Hematopoietic multipotent progenitor cell treated with erythropoietin and hydrocortisone succinate and interleukin-3 and kit ligand, for 8 days (in vitro differentiated cells): ENCODE data around the gene MAFG.
A peak's percentile ranks its signal among the peaks of the same experiment; 100 is the strongest.

Experiments
- DNase-seq: peaks from one replicate; pipeline ENCODE4 v3.0.0-alpha.2; 2015

MAFG gene

GRCh38 chr17:81927653-81928543 lies at the start of gene MAFG:
TSS of gene MAFG (minus strand) at chr17:81927735. CDS start at chr17:81923185, 4,550 bp downstream.
- peak; percentile 95 for DNase-seq

GRCh38 chr17:81976332-81977210 lies 49.0 kb upstream of the MAFG start:
- DNase-seq: peak; percentile 29

- no peak for DNase-seq
These were observed 45.9 kb upstream of the MAFG start for GRCh38 chr17:81973432-81973831.

DNA sequence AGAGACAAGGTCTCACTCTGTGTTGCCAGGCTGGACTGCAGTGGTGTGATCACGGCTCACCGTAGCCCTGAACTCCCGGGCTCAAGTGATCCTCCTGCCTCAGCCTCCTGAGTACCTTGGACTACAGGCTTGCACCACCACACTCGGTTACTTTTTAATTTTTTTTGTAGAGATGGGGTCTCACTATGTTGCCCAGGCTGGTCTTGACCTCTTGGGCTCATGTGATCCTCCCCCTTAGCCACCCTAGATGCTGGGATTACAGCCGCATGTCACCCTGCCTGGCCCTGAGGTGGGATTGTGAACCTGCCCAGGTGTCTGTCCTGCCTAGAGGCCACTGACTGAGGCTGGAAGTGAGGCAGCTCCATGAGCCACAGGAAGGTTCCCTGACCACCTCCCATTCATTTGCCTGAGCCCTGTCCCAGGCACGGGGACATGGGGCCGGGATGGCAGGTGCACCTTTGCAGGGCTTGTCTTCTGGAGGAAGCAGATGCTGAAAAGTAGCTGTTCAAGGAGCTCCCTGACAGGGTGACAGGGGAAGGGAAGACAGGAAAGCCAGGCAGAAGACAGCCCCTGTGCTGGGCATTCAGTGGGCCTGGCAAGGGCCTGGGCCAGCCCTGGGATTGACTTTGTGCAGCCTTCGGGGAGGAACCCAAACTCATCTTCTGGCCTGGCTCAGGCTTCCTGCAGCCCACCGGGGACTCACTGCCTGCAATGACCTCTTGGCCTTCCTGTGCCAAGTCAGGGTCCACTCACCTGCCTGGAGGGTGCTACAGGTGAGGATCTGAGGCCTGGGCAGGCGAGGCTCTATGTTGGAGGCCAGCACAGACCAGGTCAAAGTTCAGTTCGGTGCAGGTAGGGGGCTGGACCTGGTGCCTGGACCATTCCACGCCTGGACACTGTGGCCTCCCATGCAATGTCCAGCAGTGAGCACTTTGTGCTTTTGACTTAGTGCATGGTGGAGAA lies 41.6 kb upstream of the MAFG start:
- no peak for DNase-seq

- DNase-seq: no peak
These were observed 40.8 kb upstream of the MAFG start for GRCh38 chr17:81968396-81968745.

- DNase-seq: peak; percentile 88
These were observed 40.2 kb upstream of the MAFG start for GRCh38 chr17:81967533-81968395.

DNA sequence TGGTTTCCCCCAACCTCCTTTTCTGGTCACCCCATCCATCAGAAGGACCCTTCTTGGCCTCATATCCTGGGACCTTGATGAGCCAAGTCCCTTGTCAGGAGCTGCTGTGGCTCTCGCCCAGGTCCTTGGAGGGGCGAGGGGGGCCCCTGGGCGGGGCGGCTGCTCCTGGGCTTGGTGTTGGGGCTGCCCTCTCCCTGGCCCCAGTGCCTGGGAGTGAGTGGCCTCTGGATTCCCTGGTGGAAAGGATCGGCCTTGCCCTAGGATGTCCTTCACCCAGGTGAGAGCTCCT lies 39.7 kb upstream of the MAFG start:
- DNase-seq: no peak

GRCh38 chr17:81966343-81967243 lies 39.1 kb upstream of the MAFG start:
- no peak for DNase-seq

DNA sequence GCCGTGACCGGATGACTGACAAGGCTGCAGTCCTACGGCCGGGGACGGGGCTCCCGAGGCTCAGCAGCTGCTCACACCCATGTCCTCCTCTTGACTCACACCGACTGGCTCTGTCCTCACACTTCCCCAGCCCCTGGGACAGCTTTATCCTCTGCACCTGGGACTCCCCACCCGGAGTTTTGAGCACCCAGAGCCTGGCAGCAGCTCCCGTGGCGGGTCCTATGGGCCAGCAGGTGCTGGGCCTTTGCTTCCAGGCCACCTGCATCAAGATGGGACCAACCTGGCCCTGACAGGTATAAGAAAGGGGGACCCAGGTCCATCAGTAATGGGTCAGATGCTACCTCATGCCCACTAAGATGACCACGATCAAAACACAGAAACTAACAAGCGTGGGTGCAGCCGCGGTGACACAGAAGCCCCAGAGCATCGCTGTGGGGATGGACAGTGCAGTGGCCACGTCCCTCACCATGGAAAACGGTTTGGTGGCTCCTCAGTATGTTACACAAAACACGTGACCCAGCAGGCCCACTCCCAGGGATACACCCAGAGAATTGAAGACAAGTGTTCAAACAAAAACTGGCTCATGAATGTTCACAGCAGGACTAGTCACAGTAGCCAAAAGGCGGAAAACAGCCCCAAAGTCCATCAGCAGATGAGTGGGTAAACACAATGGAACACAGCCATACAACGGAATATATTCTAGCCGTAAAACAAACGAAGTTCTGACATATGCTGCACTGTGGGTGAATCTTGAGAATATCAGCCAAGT lies 36.7 kb upstream of the MAFG start:
- no peak for DNase-seq

- no peak for DNase-seq
These were observed 35.2 kb upstream of the MAFG start for GRCh38 chr17:81962499-81963441.

DNA sequence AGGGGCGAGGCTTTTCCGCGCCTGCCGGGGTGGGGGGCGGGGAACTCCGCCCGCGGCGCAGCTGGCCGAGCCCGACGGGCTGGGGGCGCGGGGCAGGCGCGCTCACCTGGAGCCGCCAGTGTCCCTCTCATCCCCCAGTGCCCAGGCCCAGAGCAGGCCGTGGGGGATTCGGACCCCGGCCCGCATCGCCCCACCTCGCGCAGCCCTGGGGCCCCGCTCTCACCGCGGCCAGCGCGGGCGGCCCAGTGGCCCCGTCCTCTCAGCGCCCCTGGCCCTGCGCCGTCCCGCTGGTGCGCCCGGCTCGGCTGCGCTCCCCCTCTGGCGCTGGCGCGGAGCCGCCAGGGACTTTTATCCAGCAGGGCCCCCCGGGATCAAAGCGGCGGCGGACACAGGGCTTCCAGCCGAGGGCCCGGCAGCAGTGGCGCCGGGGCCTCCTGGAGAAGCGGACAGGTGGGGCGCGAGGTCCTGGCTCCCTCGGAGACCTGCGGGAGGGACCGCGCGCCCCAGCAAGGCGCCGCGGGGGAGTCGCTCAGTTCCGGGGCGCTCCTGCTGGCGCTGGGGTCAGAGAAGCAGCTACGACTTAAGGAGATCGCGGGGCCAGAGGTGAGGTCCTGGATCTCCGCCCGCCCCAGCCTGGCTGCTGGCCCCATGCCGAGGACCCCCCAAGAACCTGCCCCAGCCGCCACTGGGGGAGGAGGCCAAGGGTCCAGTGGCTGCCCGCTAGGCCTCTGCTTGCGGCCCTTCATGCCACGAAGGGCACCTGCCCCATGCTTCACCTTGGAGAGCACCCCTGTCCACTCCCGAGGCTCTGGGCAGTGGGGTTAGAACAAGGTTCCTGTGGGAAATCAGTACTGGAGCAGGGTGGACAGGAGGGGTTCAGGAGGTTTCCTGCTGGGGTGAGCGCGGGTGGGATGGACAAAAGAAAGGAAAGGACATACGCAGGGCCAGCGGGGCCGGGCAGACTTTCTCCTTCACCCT lies 34.3 kb upstream of the MAFG start:
- no peak for DNase-seq

DNA sequence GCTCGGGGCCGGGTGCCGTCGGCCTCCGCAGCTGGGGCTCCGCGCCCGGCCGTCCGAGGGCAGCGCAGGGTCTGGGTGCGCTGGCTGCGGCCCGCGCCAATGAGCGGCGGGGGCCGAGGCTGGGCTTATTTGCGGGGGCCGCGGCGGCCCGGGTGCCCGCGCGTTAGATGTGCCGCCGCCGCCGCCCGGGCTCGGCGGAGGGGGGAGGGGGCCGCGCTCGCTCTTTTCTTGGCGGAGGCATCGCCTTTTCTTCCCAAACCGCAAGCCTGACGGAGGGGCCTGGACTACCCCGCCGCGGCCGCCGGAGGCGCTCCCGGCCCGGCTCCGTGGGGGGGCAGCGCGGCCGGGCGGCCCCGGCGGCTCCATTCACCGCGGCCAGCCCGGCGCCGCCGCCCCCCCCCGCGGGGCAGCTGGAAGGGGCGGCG lies 33.6 kb upstream of the MAFG start, which contains the start of gene NOTUM:
Gene NOTUM (minus strand): TSS at position 101 of the 425 bp plus-strand sequence. CDS start 278 bp downstream, outside the sequence.
- peak; percentile 32 for DNase-seq

DNA sequence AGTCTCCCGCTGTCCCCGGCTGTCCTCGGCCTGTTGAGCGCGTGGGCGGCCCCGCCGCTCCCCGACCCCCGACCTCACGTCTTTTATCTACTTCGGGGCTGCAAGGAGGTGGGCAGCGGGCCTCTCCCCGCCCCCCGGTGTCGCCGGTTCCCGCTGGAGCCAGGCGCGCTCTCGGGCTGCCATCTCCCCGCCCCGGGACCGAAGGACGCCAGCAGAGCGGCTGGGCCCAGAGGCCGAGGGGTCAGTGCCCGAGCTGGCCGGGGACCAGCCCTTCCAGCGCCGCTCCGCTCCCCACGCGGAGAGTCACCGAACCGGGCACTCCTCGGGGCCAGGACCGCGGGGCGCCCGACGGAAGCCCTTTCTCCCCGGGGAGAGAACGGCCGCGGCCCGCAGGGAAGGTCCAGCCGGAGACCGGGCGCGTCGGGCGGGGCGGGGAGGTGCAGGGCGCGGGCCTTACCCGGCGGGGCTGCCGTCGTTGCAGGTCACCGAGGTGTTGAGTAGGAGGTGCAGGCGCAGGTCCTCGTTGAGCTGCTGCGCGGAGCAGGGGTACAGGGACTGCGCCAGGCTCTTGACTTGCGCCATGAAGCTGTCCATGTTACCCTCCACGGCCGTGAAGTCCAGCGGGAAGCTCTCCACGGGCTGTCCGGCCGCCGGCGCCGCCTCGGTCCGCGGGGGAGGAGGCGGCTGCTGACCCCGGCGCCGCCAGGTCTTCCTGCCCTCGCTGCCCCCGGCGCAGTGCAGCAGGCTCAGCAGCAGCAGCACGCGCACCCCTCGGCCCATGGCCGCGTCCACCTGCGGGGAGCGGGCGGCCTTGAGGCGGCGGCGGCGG lies 32.8 kb upstream of the MAFG start:
- no peak for DNase-seq

- DNase-seq: peak; percentile 48
These were observed 32.0 kb upstream of the MAFG start for GRCh38 chr17:81959362-81960129.

GRCh38 chr17:81958633-81959342 lies 31.3 kb upstream of the MAFG start:
- no peak for DNase-seq
